ENCODE measurements around the gene GNAT1.
A peak's percentile ranks its signal among the peaks of the same experiment; 100 is the strongest.
"Not testable (repeated sequence)": the region's sequence is repeated elsewhere in the genome, so short reads cannot be mapped to it uniquely, and the experiment has no call there.

GNAT1 gene

DNA sequence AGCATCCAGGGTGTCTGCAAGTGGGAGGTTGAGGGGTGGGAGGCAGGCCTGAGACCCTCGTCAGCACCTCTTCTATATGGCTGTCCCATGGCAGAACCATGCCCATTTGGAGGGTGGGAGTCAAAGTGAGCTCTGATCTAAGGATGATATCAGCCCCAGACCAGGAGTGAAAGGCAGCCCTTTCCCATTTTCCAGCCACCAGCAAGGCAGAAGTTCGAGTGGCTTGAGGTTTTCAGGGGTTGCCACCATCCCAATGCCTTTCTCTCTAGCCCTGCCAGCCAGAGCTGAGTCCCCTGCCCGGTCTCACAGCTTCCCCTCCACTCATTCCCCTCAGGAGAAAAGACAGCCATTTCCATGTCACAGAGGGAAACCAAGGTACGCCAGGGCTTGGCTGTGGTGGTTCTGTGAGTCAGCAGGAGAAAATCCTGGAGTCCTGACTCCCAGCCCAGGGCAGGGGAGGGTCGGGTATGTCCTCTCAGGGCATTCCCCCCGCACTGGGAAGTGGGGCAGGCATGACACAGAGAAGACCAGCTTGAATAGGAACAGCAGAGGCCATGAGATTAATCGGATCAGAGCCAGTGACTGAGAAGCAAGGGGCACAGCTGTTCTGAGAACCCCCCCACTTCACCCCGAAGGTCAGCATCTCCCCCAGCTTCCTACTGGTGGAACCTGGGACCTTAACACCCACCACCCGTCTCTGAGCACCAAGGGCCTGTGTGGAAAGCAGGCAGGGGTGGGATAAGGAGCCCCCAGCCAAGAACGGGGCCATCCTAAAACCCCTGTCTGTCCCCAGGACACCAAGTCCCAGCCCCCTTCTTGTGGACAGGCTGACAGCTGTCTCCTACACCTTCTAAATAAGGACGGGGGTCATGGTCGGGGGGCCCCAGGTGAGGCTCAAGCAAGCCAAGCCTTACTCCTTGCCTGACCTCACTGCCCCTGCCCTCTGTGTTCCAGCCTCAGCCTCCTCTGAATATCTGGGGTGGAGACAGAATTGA, 12.7 kb downstream of the GNAT1 start:
- DNase-seq (ENCODE audit: low spot score), result no peak

DNA sequence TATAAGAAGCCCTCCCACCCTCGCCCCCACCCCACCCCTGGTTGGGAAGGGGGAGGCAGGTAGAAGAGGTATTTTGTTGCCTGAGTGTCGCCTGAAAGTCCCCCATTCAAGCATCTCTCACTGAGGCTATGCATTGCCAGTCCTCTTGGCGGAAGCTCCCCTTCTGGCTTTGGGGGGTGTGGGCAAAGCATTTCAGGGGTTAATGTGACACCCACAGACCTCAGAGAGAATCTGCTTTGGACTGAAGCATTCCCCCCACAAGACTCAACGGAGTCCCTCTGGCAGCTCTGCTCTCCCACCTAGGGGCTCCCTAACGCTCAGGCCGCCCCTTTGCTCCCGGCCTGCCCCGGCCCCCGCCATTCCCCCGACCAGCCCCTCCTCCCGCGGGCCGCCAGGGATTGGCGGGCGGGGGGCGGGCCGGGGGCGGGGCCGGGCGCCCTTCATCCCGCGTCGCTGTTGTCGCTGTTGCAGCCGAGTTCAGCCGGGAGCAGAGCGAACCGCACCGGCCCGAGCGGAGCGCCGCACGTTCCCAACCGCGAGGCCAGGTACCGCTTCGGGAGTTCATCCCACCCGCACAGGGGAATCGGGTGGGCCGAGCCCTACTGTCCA, 13.5 kb downstream of the GNAT1 start, which contains the start of gene SLC38A3:
TSS of gene SLC38A3 (plus strand) at position 468 of the 609 bp plus-strand sequence. CDS start 8,929 bp downstream, outside the sequence.
- DNase-seq (ENCODE audit: low spot score), result peak; percentile 46

DNA sequence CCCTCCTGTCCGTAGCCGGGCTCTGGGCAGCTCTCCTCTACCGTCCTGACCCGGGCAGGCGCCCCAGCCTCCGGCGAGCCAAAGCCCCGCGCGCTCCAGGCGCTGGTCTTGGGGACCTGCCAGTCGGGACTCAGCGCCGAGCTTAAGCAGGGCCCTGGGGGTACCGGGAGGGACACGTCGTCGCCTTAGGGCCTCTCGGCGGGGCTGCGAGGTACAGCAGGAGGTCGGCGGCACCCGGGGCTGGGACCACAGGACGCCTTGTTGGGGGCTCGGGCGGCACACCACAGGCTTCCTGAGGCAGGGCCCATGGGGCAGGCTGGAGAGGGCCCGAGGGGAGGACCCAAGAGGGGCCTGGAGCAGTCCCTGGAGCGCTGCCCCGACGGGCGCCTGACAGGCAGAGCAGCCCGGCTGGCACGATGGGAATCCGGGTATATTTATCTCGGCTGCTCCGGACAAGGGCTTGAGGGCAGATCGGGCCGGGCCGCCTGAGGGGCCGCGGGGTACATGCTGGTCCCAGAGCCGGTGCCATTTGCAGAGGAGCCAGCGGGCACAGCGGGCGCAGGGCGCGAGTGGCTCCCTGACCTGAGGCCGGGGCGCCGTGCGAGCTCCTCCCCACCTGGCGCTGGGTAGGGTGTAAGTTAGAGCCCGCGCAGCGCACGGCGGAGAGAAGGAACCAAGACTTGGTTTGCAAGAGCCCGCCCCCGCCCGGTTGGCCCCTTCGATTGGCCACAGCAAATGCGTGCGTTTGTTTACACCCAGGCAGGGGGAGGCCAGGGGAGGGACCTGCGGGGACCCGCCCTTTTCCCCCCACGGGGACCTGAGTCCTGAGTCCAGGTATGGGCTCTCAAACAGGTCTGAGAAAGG, 14.2 kb downstream of the GNAT1 start:
- peak; percentile 66 for DNase-seq (ENCODE audit: low spot score)

DNA sequence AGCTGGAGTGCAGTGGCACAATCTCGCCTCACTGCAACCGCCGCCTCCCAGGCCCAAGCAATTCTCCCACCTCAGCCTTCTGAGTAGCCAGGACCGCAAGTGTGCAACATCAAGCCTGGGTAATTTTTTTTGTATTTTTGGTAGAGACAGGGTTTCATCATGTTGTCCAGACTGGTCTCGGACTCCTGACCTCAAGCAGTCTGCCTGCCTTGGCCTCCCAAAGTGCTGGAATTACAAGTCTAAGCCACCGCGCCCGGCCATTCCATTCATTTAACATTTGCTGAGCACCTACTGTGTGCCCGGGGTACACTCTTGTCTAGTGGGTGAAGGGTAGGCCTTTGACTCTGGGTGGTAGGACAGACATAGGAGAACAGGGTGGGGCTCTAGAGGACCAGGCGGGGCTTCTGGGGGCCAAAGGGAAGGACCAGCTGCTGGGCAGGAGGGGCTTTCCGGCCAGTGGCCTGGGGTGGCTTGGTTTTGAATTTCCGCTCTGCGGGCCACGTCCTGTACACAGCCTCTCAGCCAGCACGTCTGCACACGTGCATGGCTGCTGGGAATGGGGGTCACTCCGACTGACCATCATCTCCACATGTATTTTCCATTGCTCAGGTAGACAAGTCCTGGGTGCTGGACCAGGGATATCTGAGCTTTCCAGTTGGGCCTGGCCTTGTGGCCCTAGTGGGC, 16.1 kb downstream of the GNAT1 start:
- no peak for DNase-seq (ENCODE audit: low spot score)

DNA sequence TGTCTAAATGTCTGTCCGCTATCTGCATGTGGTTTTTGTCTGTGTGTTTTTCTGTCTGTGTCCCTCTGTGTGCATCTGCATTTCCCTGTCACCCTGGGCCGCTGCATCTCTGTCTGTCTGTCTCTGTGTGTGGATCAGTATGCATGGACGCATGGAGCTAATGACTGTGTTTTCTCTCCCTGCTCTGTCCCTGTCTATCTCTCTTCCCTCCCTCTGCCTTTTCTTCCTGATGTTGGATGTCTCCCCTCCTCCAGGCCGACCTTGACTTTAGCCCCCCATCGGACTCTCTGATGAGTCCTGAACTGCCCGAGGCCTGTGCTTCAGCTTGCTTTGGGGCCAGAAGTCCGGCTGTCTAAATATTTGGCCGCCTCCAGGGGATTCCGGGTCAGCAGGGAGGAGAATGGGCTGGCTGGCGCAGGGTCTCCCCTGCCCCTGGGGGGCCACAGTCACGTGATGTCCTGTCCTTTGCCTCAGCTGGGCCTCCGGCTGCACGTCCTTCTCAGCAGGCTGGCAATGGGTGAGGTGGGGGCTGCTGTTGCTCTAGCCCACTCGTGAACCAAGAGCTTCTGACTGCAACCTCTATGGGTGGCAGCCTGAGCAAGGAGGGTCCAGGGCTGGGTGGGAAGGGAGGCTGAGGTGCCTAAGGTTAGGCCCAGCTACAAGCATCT, 17.4 kb downstream of the GNAT1 start:
- no peak for DNase-seq (ENCODE audit: low spot score)

DNA sequence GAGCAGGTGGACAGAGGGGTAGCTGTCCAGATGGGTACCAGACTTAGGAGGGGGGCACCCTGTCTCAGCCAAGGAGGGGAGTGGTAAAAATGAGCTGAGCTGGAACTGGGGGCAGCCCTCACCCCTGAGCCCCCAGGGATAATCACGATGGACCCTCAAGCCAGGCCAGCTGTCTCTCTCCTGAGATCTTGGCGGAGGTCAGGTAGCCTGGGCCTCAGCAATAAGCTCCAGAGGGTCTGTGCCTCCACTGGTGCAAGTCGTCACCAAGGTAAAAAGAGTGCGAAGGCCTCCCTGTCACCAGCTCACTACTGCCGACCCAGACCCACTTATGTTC, 18.7 kb downstream of the GNAT1 start:
- DNase-seq (ENCODE audit: low spot score), result no peak

DNA sequence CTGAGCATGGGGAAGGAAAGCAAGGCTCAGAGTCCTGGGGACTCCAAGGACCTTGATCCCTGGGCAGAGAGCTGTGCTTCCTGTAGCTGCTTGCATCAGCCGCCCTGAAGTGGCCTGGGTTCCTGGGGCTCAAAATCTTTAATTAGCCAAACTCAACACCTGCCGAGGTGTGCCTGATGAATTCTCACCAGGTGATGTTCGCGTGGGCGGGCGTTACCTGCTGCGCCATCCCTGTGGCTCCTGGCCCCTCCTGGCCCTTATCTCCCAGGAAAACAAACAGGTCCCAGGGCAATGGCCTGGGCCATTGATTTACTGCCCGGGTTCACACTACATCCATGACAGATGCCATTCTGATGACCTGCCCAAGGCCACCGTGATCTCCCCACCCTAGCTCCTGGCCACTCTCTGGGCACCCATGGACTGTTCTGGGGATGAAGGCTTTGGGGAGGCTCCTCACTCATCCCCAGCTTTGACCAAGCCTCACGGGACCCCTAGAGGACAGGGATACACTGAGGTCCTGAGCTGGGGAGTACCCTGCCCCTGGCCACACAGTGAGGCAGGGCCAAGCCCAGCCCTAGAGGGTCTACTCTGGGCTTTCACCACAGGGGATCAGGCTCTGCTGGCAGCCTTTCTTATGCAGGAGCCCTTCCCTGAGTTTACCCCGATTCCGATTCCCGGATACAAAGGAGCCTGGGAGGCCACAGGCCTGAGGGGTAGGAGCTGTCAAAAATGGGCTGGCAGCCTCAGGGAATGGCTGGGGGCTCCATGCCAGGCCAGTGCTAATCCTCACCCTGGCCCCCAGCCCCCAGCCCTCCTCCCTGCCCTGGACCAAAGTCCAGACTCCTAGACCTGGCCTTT, 19.3 kb downstream of the GNAT1 start:
- DNase-seq (ENCODE audit: low spot score), result no peak

DNA sequence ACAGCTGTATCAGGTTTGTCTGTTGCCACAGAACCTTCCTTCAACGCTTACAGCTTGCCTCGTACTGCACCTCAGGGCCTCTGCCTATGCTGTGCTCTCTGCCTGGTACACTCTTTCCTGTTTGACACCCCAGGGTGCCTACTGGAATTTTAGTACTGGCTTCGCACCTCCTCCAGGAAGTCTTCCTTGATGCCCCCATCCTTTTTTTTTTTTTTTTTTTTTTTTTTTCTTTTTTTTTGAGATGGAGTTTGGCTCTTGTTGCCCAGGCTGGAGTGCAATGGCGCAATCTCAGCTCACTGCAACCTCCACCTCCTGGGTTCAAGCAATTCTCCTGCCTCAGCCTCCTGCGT, 19.9 kb downstream of the GNAT1 start:
- DNase-seq (ENCODE audit: low spot score), result not testable (repeated sequence)

DNA sequence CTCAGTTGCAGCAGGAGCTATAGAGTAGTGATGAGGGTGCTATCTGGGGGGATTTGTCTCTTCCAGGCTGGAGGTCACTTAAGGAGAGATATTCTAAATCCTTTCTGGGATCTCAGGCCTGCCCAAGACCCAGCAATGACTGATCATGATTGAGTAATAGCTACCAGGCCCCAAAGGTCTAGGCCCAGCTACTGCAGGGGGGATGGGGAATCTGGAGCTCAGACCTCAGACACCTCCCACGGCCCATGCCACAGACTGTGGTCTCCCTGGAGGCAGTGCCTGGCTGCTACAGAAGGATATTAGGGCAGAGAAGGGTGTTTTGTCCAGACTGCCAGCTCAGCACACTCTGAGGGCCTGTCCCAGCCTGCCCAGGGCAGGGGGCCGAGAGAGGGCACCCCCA, 20.5 kb downstream of the GNAT1 start:
- DNase-seq (ENCODE audit: low spot score), result no peak

DNA sequence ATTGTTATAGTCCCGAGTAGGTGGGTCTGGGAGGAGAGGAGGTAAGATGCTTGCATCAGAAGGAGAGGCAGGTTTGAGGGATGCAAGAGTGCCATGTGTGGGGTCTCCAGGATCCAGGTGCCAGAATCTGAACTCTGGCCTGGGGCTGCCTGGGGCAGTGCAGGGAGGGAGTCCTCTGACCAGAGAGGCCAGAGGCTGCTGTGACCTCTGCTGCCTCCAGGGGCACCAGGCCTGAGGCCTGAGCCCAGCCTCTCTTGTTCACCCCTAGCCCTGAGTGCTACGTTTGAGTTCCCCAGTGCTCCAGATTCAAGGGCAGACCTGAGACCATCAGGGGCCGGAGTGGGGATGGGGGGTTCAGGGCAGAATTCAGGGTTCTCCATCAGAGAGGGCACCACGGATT, 21.1 kb downstream of the GNAT1 start:
- no peak for DNase-seq (ENCODE audit: low spot score)

DNA sequence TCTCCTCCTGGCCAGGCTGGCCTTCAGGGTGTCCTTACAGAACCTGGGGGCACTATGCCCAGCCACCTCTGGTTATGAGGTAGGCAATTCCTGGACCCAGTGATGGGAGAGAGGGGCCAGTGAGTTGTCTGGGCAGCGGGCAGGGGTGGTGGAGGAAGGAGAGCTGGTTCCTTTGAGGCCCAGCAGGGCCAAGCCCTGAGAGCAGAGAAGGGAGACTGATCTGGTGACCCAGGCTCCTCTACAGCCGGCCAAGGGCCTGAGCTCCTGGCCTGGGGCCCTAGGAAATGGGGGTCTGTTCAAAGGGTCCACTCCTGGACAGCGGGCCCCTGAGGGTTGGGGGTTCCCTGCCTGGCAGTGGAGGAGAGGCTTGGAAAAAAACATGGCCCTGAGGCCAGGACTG, 21.6 kb downstream of the GNAT1 start:
- DNase-seq (ENCODE audit: low spot score), result no peak

DNA sequence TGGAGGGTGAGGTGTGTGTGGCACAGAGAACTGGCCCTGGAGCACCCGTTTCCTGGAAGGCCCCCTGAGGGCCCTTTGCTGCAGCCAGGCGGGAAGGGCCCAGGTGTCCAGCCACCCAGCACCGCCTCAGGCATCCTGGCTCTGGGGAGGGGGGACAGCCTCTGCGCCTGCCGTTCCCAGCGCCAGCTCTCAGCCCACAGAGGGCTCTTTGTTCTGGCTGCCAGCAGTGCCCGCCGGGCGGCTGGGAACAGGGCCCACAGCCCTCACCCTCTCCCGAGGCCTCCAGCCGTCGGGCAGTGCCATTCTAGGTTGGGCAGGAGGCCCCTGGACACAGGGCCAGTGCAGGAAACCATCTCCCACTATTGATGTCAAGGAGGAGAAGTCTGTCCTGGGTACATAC, 22.0 kb downstream of the GNAT1 start:
- no peak for DNase-seq (ENCODE audit: low spot score)

DNA sequence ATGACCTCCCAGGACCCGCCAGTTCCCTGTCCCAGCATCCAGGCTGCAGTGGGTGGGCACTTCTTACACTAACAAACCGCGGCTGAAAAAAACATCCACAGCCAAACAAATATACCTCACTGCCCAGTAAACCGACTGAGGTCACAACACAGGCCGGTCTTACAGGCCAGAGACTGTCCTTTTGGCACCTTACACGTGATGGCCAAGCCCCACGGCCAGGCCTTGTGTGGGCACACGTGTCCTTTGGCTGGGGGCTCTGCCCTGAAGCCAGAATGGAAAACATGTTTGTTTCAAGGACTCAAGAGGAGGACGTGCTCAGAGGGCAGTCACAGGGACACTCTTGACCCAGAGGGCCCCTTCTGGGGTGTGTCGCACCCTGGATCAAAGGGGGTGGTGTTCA, 23.4 kb downstream of the GNAT1 start:
- DNase-seq (ENCODE audit: low spot score), result no peak

DNA sequence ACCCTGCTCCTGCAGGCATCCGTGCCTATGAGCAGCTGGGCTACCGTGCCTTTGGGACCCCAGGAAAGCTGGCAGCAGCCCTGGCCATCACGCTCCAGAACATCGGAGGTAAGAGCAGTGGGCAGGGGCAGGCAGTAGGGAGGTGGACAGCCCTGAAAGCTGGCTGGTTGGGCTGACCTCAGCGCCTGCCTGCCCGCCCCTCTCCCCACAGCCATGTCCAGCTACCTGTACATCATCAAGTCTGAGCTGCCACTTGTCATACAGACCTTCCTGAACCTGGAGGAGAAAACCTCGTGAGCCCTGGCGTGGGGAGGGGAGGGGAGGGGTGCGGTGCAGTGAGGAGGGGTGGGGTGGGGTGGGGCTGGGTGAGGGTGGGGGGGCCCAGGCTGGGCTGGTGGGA, 24.1 kb downstream of the GNAT1 start:
- no peak for DNase-seq (ENCODE audit: low spot score)

DNA sequence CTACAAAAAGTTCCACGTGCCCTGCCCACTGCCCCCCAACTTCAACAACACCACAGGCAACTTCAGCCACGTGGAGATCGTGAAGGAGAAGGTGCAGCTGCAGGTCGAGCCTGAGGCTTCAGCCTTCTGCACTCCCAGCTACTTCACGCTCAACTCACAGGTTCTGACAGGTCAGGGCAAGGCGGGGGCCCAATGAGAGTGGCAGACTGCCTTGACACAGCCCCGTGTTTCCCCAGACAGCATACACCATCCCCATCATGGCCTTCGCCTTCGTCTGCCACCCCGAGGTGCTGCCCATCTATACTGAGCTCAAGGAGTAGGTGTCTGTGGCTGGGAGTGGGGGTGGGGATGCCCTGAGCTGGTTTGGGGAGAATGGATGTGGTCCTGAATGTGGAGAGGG, 26.3 kb downstream of the GNAT1 start:
- DNase-seq (ENCODE audit: low spot score), result no peak

DNA sequence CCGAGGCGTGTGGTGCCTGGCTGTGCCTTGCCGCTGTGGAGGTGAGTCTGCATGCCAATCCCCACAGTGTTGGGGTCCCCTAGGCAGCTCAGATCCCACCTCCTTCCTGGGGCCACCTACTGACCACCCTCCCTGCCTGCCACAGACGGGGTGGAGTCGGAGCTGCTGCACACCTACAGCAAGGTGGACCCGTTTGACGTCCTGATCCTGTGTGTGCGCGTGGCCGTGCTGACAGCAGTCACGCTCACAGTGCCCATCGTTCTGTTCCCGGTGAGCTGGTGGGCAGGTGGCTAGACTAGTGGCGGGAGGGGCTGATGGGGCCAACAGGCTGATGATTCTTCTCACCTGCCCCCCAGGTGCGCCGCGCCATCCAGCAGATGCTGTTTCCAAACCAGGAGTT, 27.0 kb downstream of the GNAT1 start:
- DNase-seq (ENCODE audit: low spot score), result no peak

DNA sequence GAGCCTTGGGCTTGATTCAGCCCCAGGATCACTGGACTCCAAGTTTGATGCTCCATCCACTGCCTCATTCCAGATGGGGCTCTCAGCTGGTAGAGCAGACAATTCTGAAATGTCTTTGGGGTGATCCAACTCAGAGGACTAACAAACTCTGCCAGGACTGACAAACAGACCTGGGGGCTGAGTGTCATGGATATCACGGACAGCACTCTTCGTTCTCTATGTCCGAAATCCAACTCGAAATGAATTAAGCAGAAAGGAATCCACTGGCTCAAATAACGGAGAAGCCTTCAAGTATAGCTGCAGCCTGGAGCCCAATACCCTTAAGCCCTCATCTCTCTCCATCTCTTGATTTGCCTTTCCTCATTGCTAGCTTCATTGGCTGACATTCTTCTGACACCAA, 27.9 kb downstream of the GNAT1 start:
- no peak for DNase-seq (ENCODE audit: low spot score)

DNA sequence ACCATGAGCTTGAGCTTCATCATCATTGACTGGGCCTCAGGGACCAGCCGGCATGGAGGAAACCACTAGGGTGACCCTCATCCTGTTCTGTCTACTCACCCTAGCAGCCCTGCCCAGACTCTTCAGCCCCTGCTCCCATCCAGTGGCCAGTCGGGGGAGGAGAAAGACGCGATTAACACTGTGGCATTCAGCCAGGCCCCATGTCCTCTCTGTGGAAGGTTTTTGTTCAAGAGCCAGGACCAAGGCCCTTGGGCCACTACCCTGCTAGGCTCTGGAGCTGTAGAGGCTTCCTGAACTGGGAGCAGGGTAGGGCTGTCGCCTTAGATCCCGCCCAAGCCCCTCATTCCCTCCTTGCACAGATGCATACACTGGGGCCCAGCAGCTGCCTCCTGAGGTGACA, 28.7 kb downstream of the GNAT1 start:
- no peak for DNase-seq (ENCODE audit: low spot score)

DNA sequence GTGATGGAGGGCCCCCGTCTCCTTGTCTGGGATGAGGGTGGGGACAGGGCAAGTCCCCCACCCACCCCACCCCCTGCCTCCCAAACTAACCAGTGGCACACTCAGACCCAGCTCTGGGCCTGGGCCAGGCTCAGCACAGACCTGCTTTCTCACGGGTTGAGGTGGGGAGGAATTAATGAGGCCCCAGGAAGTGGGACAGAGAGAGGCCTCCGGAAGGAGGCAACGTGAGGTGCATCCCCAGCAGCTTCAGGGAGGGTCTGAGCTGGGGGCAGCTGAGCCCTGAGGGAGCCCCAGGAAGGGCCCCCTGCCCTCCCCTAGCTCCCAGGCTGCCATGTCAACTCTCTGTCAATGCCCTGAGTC, 29.6 kb downstream of the GNAT1 start:
- no peak for DNase-seq (ENCODE audit: low spot score)

DNA sequence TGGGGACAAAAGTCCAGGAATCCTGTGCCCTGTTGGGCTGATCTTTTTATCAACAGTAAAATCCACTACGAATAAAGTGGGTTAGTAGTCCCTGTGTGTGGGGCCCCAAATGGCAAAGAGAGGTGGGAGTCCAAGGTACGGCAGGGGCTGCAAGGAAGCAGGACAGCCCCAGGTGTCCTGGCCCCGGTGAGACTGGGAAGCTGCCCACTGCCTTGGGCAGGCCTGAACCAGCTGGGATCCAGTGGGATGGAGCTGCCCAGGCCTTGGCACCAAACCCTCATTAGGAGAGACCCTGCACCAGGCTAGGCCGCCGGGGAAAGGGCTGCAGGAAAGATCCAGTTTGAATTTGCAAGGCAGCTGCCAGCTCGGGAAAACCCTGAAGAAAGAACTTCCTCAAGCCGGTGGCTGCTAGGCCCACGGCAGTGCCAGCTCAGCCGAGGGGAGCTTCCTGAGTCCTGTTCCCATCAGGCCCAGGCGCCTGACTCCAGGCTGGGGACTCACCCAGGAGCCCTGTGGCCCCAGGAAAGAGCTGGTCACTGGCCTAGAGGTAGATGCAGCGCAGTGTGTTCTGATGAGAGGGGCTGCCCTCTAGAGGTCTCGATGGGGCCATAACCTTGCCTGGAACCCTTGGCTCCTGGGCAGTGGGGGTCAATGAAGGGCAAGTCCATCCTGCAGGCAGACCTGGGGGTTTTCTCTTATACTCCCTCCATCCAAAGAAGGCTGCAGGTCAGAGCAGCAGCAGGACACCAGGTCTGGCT, 30.2 kb downstream of the GNAT1 start:
- no peak for DNase-seq (ENCODE audit: low spot score)
